ENCODE results near the gene HSBP1. TPM values are rescaled to one million over a fixed set of nuclear protein-coding genes. Genes with fewer than 3 reads are reported as not detected.

The HSBP1 gene
- total RNA-seq, 1 experiment from 2014 or later: 197 TPM

GRCh38 chr16:83769397-83770008 is 38.3 kb upstream of the HSBP1 start:
- H3K36me3 Mint-ChIP-seq: no peaks in the 10 kb centered on the region; the same call in 1 of the 2 replicates
- no peak for DNase-seq (ENCODE audit: low spot score)
- TF ChIP-seq ZNF281 (CRISPR knock-in tag; IDR thresholded peaks at IDR 0.05) (peak; percentile 67; the same call in 1 of the 2 replicates), E2F1 (CRISPR knock-in tag; IDR thresholded peaks at IDR 0.05) (no peak), SMAD3 (CRISPR knock-in tag; IDR thresholded peaks at IDR 0.05; ENCODE audit: borderline replicate concordance) (no peak), TEAD1 (CRISPR knock-in tag; IDR thresholded peaks at IDR 0.05) (peak; percentile 40; the same call in 1 of the 2 replicates), ETV6 (CRISPR knock-in tag; IDR thresholded peaks at IDR 0.05) (0 out of 2 replicates have a peak, but pooled peaks have one; percentile 28), MAX (CRISPR knock-in tag; IDR thresholded peaks at IDR 0.05) (peak; percentile 8; the same call in 1 of the 2 replicates), ERG (CRISPR knock-in tag; IDR thresholded peaks at IDR 0.05) (no peak)

GRCh38 chr16:83771306-83771942 is 36.4 kb upstream of the HSBP1 start:
- H3K27me3 Mint-ChIP-seq (ENCODE audit: low read depth): no peaks in the 10 kb centered on the region; the same call in 1 of the 2 replicates
- H3K4me3 Mint-ChIP-seq: no peak overlapping the region
- ChIA-PET CTCF (no interaction called here), POLR2A (no interaction called here)
- peaks cover 18% of the 10 kb centered on the region for H3K9me3 Mint-ChIP-seq
- no peak overlapping the region for H3K27ac Mint-ChIP-seq
- H3K36me3 Mint-ChIP-seq: no peaks in the 10 kb centered on the region; the same call in 1 of the 2 replicates
- H3K4me1 Mint-ChIP-seq: peaks cover 53% of the 10 kb centered on the region
- DNase-seq (ENCODE audit: low spot score) (no peak), ATAC-seq (no peak)
- TF ChIP-seq ZMAT4 (CRISPR knock-in tag; IDR thresholded peaks at IDR 0.05) (no peak), ZNF281 (CRISPR knock-in tag; IDR thresholded peaks at IDR 0.05) (no peak), TCF7 (CRISPR knock-in tag; IDR thresholded peaks at IDR 0.05; ENCODE audit: low read depth) (no peak), HMGXB4 (CRISPR knock-in tag; IDR thresholded peaks at IDR 0.05) (no peak), FOXP1 (CRISPR knock-in tag; IDR thresholded peaks at IDR 0.05; ENCODE audit: borderline replicate concordance) (no peak), MYBL2 (CRISPR knock-in tag; IDR thresholded peaks at IDR 0.05) (no peak), RORB (CRISPR knock-in tag; IDR thresholded peaks at IDR 0.05) (no peak), ZNF532 (CRISPR knock-in tag; IDR thresholded peaks at IDR 0.05; ENCODE audit: borderline replicate concordance) (no peak), CDX4 (CRISPR knock-in tag; IDR thresholded peaks at IDR 0.05; ENCODE audit: borderline replicate concordance) (no peak)

More at GRCh38 chr16:83769397-83770008, 38.3 kb upstream of the HSBP1 start:
- Mint-ChIP-seq H3K4me1 (peaks cover 59% of the 10 kb centered on the region), H3K9me3 (peaks cover 18% of the 10 kb centered on the region), H3K4me3 (no peak overlapping the region), H3K27ac (peak overlapping the region; percentile 82), H3K27me3 (ENCODE audit: low read depth) (no peaks in the 10 kb centered on the region; the same call in 1 of the 2 replicates)
- POLR2A ChIA-PET: no interaction called here
- ATAC-seq: peak; percentile 84
- CTCF ChIA-PET: no interaction called here

Measured in WTC11 (cell line).